Placental epithelial cell (primary cell): ENCODE data around the gene STK35. TPM values are rescaled to one million over a fixed set of nuclear protein-coding genes. Genes with fewer than 3 reads are reported as not detected.

Experiments
- small RNA-seq: library from RNA; depleted of rRNA; stranded (forward); fragments of <200 nt; gene quantifications from one replicate; pipeline ENCODE3, GENCODE V24; 2012
- total RNA-seq: library from RNA; depleted of rRNA; stranded (reverse); fragments of >200 nt; gene quantifications from 2 replicates; pipeline ENCODE4 v1.2.3, GENCODE V29; 2012

The STK35 gene
- 22.1 and 25.9 TPM in 2 replicates for total RNA-seq

GRCh38 chr20:2101057-2101864, at the start of gene STK35:
TSS of gene STK35 (plus strand) at chr20:2101827. CDS start at chr20:2101882, 55 bp downstream.

Small RNA genes lying within 50 kb of the gene (small RNA-seq; reads per million reads assigned to genes)
- not detected for gene RPL7P2

Other genes with a start within 250 kb of the STK35 start
- gene SIRPA, start 206.4 kb upstream of the STK35 start, total RNA-seq: 2.1 and 3.1 TPM in 2 replicates
- gene PDYN, start 107.8 kb upstream of the STK35 start, total RNA-seq: not detected in 2 replicates
- not detected in 2 replicates for gene TGM3, start 194.2 kb downstream of the STK35 start, total RNA-seq